HFF-Myc (cell line): Measurements from ENCODE around the gene VCX2.
"Not testable (repeated sequence)": the region's sequence is repeated elsewhere in the genome, so short reads cannot be mapped to it uniquely, and the experiment has no call there.

Experiments used
- DNase-seq: peaks from one replicate; pipeline ENCODE4 v3.0.0-alpha.2; 2011; ENCODE audit warnings: low read depth; ENCODE audit errors: extremely low read depth
- H3K4me3 ChIP-seq: replicated peaks from 2 replicates; pipeline ENCODE4 v1.5.1; 2011; ENCODE audit warnings: low read depth, mild to moderate bottlenecking, control low read depth, low read length
- TF ChIP-seq, protein P1 (sequence below): IDR thresholded peaks from 2 replicates; pipeline ENCODE4 v1.5.1; 2012; ENCODE audit warnings: mild to moderate bottlenecking, low read depth, low read length, control low read depth; ENCODE audit errors: missing control alignments

Gene VCX2

DNA sequence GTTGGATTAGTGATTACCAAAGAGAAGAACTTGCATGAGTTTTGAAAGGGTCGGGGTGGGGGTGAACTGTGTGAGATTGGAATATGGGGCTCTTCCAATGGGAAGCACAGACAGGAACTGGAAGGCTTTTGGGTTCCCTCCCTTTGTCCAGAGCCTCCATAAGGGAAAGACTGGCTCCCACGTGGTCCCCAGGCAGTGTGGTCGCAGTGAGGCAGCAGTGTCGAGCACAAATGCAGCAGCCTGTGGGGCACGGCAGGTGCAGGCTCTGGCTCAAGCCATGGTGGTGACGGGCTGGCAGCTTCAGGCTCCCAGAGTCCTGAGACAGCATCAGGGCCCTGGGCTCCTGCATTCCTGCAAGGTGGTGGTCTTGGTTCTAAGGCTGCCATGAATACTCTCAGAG lies 45.5 kb downstream of the VCX2 start:
- no peak for DNase-seq
- no peak overlapping the region for H3K4me3 ChIP-seq
- TF ChIP-seq, protein P1, sequence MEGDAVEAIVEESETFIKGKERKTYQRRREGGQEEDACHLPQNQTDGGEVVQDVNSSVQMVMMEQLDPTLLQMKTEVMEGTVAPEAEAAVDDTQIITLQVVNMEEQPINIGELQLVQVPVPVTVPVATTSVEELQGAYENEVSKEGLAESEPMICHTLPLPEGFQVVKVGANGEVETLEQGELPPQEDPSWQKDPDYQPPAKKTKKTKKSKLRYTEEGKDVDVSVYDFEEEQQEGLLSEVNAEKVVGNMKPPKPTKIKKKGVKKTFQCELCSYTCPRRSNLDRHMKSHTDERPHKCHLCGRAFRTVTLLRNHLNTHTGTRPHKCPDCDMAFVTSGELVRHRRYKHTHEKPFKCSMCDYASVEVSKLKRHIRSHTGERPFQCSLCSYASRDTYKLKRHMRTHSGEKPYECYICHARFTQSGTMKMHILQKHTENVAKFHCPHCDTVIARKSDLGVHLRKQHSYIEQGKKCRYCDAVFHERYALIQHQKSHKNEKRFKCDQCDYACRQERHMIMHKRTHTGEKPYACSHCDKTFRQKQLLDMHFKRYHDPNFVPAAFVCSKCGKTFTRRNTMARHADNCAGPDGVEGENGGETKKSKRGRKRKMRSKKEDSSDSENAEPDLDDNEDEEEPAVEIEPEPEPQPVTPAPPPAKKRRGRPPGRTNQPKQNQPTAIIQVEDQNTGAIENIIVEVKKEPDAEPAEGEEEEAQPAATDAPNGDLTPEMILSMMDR: no peak

DNA sequence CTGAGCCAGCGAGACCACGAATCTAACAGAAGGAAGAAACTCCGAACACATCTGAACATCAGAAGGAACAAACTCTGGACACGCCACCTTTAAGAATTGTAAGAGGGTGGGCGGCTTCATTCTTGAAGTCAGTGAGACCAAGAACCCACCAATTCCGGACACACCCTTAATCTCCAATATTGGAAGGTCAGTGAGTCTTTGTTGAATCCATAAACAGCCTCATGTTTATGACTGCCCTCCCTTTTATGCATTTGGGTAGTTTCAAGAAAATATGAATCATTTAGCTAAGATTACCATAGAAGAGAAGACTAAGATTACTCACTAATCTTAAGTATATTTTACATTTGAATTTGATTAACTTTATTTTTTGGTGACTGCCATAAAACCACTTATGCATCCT lies 48.5 kb downstream of the VCX2 start:
- no peak overlapping the region for H3K4me3 ChIP-seq
- TF ChIP-seq, protein P1: no peak
- no peak for DNase-seq

DNA sequence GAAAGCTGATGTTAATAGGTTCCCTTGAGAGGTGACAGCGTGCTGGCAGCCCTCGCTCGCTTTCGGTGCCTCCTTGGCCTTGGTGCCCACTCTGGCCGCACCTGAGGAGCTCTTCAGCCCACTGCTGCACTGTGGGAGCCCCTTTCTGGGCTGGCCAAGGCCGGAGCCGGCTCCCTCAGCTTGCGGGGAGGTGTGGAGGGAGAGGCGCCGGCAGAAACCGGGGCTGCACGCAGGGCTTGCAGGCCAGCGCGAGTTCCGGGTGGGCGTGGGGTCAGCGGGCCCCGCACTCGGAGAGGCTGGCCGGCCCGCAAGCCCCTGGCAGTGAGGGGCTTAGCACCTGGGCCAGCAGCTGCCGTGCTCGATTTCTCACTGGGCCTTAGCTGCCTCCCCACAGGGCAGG lies 49.7 kb downstream of the VCX2 start:
- H3K4me3 ChIP-seq, DNase-seq: not testable (repeated sequence)
